ENCODE results near the gene CFAP45. TPM values are rescaled to one million over a fixed set of nuclear protein-coding genes. Genes with fewer than 3 reads are reported as not detected.

The CFAP45 gene
- total RNA-seq, 1 donor from 2014 or later: not detected

DNA sequence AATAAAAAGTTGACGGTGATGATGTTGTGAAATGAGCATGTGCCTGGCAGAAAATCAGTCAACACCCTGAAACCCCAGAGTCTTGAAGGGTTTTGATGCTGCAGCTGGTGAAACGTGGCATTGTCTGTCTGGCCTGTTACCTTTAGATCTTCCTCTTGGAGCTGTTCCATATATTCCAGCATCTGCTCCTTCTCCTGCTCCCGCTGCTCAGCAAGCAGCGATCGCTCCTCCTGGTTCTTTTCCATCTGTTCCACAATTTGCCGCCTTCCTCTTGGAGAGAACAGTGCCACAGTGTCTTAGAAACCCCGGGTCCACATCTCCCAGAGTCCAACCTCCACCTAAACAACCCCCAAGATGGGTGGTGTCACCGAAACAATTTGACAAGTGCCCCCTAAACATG lies 15.7 kb downstream of the CFAP45 start:
- TF ChIP-seq, protein P1, sequence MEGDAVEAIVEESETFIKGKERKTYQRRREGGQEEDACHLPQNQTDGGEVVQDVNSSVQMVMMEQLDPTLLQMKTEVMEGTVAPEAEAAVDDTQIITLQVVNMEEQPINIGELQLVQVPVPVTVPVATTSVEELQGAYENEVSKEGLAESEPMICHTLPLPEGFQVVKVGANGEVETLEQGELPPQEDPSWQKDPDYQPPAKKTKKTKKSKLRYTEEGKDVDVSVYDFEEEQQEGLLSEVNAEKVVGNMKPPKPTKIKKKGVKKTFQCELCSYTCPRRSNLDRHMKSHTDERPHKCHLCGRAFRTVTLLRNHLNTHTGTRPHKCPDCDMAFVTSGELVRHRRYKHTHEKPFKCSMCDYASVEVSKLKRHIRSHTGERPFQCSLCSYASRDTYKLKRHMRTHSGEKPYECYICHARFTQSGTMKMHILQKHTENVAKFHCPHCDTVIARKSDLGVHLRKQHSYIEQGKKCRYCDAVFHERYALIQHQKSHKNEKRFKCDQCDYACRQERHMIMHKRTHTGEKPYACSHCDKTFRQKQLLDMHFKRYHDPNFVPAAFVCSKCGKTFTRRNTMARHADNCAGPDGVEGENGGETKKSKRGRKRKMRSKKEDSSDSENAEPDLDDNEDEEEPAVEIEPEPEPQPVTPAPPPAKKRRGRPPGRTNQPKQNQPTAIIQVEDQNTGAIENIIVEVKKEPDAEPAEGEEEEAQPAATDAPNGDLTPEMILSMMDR (conservative IDR thresholded peaks at IDR 0.05): no peak
- peaks cover 19% of the 10 kb centered on the region for H3K27me3 Mint-ChIP-seq (ENCODE audit: low read depth)
- no peaks in the 10 kb centered on the region for H3K36me3 Mint-ChIP-seq (ENCODE audit: low read depth)
- no peak for DNase-seq (ENCODE audit: low read depth, low spot score)
- no peak overlapping the region for H3K27ac Mint-ChIP-seq (ENCODE audit: unreplicated experiment)
- H3K9me3 Mint-ChIP-seq: no peaks in the 10 kb centered on the region
- no peak overlapping the region for H3K4me3 Mint-ChIP-seq
- no peaks in the 10 kb centered on the region for H3K4me1 Mint-ChIP-seq

DNA sequence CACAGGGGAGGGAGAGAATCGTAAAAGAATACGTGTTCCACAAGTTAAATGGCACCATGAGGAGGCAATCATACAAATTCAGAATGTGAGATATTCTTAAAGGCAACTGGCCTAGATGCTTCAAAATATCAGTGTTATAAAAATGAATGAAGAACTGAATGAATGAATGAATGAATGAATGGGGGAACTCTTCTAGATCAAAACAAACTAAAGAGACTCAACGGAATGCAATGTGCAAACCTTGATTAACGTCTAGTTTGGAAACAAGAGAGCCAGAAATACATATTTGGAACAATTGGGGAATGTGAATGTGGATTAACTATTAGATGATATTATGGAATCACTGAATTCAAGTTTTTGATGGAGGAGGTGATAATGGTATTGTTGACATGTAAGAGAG lies 16.8 kb downstream of the CFAP45 start:
- no peak for DNase-seq (ENCODE audit: low read depth, low spot score)
- no peaks in the 10 kb centered on the region for H3K9me3 Mint-ChIP-seq
- H3K27ac Mint-ChIP-seq (ENCODE audit: unreplicated experiment): no peak overlapping the region
- no peak overlapping the region for H3K4me3 Mint-ChIP-seq
- peaks cover 24% of the 10 kb centered on the region for H3K27me3 Mint-ChIP-seq (ENCODE audit: low read depth)
- H3K36me3 Mint-ChIP-seq (ENCODE audit: low read depth): no peaks in the 10 kb centered on the region
- no peaks in the 10 kb centered on the region for H3K4me1 Mint-ChIP-seq
- TF ChIP-seq, protein P1 (conservative IDR thresholded peaks at IDR 0.05): no peak

DNA sequence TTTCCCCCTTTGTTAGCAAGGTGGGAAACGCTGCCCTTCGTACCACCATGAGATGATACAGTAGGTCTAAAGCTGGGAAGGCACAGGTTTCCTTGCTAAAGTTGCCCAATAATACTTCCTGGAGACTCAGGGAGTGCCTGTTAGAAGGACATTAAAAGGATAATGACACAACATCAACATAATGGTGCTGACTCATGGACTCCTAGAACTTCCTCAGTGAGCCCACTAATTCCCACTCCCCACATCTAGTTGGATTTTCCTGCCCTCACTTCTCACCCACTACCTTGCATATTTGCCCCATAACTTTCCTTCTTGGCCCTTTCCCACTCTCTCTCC lies 17.5 kb downstream of the CFAP45 start:
- H3K9me3 Mint-ChIP-seq: no peaks in the 10 kb centered on the region
- DNase-seq (ENCODE audit: low read depth, low spot score): no peak
- H3K27me3 Mint-ChIP-seq (ENCODE audit: low read depth): peaks cover 21% of the 10 kb centered on the region
- H3K36me3 Mint-ChIP-seq (ENCODE audit: low read depth): no peaks in the 10 kb centered on the region
- H3K4me1 Mint-ChIP-seq: no peaks in the 10 kb centered on the region
- H3K4me3 Mint-ChIP-seq: no peak overlapping the region
- no peak overlapping the region for H3K27ac Mint-ChIP-seq (ENCODE audit: unreplicated experiment)
- TF ChIP-seq, protein P1 (conservative IDR thresholded peaks at IDR 0.05): no peak

DNA sequence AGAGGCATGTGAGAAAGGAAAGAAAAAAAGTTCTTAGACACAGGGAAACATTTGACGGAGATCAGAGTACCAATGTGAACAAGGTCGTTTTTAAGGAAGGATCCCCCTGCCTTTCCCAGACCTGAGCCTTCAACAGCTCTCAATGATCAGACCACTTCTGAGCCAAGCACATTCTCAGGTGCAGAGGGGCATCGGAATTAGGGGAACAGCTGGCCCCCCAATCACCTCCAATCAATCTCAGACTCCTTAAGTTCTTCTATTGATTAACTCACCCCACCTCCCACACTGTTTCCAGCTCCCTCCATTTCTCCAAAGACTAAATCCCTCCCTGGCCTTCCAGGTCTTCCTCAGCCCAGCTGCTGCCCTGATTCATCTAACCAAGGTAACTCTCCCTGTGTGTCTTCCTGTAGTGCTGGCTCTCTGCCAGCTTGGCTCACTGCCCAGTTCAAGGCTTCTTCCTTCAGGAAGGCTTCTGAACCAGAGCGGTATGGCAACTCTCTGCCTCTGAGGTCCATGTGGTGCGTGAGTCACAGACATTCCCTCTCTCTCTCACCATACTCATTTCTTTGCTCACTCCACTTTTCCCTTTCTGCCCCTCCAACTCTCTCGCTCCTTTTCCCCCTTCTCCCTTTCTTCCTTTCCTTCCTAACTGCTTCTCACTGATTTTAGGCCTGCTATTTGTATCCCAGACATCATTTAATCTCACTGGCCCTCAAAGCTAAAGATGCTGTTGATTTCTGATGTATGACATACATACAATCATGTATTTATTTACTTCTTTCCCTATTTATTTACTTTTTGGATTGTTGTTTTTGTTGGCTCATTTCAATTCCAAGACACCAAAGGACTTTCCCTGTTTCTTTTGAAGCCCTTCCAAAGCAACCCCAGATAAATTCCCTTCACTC lies 18.1 kb downstream of the CFAP45 start:
- Mint-ChIP-seq H3K27ac (ENCODE audit: unreplicated experiment) (no peak overlapping the region), H3K4me1 (no peaks in the 10 kb centered on the region), H3K4me3 (no peak overlapping the region), H3K9me3 (no peaks in the 10 kb centered on the region), H3K36me3 (ENCODE audit: low read depth) (no peaks in the 10 kb centered on the region), H3K27me3 (ENCODE audit: low read depth) (peaks cover 21% of the 10 kb centered on the region)
- DNase-seq (ENCODE audit: low read depth, low spot score): no peak
- TF ChIP-seq, protein P1 (conservative IDR thresholded peaks at IDR 0.05): no peak

DNA sequence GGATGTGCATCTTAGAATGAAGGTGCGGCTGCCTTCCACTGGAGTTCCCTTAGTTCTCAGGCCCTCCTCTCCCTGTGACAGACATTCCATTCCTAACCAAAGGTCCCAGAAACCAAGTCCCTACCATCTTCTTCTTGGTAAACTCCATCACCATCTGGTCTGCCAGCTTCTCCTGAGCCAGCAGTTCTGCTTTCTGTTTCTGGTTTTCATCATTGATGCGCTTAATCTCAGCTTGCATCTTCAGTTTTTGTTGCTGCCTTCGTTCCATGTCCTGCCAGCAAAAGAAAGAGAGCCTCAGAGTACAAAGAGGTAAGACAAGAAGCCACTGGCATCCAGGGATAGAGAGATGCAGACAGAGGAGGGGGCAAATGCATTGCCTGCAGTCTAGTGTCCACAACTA lies 19.5 kb downstream of the CFAP45 start:
- no peak overlapping the region for H3K27ac Mint-ChIP-seq (ENCODE audit: unreplicated experiment)
- H3K9me3 Mint-ChIP-seq: no peaks in the 10 kb centered on the region
- H3K4me1 Mint-ChIP-seq: no peaks in the 10 kb centered on the region
- no peak overlapping the region for H3K4me3 Mint-ChIP-seq
- peaks cover 21% of the 10 kb centered on the region for H3K27me3 Mint-ChIP-seq (ENCODE audit: low read depth)
- DNase-seq (ENCODE audit: low read depth, low spot score): no peak
- no peaks in the 10 kb centered on the region for H3K36me3 Mint-ChIP-seq (ENCODE audit: low read depth)
- TF ChIP-seq, protein P1 (conservative IDR thresholded peaks at IDR 0.05): no peak
